HG03460 (cell line): ENCODE measurements around the gene MARK3.

Experiments
- ATAC-seq: cut with Tn5 transposase; IDR thresholded peaks from one replicate; pipeline ENCODE4 v1.9.1; 2021; ENCODE audit not compliant: unreplicated experiment

MARK3 gene

DNA sequence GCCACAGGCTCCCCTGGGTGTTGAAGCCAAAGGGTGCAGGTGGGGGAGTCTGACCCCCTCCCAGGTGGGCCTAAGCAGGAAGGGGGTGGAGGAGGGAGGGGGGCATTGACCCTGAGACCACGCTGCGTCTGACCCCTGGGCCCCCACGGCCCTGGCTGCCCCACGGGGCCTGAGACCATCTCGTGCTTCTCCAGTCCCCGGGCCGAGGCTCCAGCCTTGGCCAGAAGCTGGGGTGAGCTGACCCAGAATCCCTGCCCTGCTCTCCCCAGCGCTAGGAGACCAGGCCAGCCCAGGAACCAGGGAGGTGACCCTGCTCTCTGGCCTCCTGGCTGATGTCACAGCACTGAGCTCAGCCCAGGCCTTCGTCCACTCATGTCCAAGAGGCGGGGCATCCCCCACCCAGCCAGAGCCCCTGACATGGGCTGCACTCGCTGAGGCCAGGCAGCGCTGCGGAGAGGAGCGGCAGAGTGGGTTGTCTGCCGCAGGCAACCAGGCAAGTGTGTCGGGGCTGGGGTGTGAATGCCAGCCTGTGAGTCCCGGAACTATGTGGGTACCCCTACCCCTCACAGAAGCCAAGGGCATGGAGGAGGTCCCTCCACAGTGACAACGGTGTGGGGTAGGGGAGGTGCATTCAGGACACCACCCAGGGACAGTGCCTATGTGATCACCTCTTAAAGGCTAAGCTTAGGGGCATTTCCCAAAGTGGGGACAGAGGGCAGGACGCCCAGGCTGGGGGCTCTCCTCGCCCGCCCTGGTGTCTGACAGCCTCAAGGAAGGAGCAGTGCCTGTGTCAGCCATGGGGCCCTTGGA is 150.1 kb downstream of the MARK3 start:
- no peak for ATAC-seq

GRCh38 chr14:103535891-103536565 is 150.8 kb downstream of the MARK3 start:
- ATAC-seq: no peak

GRCh38 chr14:103536693-103537092 is 151.5 kb downstream of the MARK3 start:
- ATAC-seq: no peak

GRCh38 chr14:103537175-103537990 is 152.2 kb downstream of the MARK3 start:
- ATAC-seq: no peak

DNA sequence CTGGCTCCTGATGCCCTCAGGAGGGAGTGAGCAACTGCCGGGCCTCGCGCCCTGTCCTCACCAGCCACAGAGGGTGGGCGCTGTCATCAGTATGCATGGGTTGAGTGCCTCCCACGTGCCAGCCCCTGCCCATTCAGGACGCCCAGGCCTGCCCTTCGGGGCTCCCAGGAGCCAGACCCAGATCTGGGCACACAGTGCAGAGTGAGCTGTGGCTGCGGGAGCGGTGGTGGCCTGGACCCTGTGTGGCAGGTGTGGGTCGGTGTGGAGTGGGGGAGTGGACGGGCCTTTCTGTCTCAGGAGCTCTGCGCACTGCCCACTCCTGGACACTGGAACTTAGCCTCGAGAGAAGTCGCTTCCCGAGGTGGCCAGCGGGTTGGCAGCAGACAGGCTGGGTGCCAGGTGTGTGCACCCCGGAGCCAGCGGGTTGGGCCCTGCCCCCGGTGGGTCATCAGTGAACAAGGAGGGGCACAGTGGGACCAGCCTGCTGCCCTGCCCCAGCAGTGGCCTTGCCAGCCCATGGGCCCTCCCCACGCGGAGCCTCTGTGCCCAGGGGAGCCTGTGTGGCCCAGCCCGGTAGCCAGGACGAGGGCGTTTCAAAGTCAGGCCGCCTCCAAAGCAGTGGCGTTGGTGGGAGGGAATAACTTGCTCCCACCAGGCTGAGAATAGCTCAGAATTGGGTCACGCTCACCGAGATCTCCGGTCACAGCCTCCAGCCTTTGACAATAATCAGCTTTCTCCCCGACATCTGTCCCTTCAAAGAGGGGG is 153.3 kb downstream of the MARK3 start:
- no peak for ATAC-seq

- no peak for ATAC-seq
Measured at GRCh38 chr14:103539056-103539825, 154.0 kb downstream of the MARK3 start.

GRCh38 chr14:103540821-103541708 is 155.8 kb downstream of the MARK3 start:
- no peak for ATAC-seq

GRCh38 chr14:103541709-103542604 is 156.7 kb downstream of the MARK3 start:
- no peak for ATAC-seq

GRCh38 chr14:103542605-103543088 is 157.4 kb downstream of the MARK3 start:
- no peak for ATAC-seq

DNA sequence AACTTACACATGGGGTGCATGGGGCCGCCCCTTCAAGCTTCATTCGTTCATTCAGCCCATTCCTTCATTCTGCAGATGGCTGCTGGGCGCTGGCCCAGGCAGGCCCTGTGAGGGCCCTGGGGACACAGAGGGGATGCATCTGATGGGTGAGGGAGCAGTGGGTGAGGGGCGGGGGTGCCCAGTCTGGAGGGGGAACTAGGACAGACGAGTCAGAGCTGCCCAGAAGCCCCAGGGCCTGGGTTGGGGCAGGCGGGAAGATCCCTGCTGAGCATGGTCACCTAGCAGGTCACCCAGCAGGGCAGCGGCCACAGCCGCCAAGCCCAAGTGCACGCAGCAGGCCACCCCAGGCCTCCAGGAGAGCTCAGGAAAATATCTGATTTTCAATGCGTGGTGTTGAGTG is 157.9 kb downstream of the MARK3 start:
- ATAC-seq: no peak

DNA sequence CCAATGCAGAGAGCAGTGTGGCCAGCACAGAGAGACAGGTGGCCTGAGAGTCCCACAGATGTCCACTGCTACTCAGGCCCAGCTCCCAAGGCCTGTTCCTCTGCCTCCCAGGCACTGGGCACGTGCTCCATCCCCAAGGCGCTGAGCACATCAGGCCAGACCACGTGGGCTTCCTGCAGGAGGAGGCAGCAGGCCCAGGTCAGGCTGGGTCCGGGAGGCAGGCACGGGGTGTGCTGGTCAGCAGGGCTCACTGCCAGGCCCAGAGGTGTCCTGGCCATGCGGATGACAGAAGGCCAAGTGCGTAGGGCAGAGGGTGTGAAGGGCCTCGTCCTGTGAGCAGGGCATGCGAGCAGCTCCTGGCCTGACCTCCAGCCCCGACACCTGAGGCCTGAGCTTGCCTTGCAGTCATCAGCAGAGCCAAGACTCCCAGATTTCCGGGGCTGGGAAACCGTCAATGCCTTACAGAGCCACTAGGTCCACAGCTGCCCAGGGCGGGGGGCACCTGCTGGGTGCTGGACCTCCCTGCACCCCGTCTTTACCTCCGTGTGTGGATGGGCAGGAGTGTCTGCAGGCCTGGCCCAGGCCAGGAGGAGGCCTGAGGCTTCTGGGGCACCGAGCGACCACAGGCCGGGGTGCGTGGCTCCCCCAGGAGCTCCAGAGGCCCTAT is 158.6 kb downstream of the MARK3 start:
- ATAC-seq: no peak

DNA sequence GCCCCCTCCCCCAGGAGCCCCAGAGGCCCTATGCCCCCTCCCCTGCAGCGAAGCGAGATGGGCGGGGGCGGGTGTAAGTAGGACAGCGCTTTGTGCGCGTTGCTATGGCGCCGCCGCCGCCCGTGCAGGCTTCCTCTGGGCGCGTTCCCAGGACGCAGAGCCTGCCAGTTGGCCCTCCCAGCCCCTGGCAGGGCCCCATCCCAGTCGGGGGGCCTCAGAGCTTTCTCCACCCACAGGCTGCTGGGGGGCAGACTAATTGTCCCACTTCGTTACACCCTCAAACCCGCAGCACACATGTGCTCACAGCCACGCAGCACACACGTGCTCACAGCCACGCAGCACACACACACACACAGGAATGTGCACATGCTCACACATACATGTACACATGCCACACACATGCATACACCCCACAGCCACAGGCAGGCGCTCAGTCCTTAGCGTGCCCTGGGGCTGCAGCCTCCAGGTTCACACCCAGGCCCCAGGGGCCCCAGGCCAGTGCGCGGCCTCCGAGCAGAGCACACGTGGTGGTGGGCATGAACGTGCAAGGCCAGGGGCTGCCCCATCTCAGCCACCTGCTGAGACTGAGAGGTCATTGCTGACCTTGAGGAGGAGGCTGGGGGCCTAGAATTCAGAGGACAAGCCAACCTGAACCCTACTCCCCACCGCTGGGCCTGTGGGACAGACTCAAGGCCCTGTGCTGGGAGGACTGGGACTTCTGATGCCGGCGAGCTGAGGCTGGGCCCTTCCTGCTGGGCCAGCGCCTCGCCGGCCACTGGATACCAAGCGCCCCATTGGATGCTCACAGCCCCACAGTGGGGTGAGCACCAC is 159.4 kb downstream of the MARK3 start:
- no peak for ATAC-seq

- ATAC-seq: no peak
Measured at GRCh38 chr14:103545219-103545914, 160.2 kb downstream of the MARK3 start.

GRCh38 chr14:103545915-103546651 is 160.9 kb downstream of the MARK3 start:
- no peak for ATAC-seq
